GM19043 (cell line): ENCODE measurements around the gene ABHD2.
"Not testable (repeated sequence)": the region's sequence is repeated elsewhere in the genome, so short reads cannot be mapped to it uniquely, and the experiment has no call there.

ENCODE experiments used
- ATAC-seq: cut with Tn5 transposase; IDR thresholded peaks from one replicate; pipeline ENCODE4 v1.9.1; 2021; ENCODE audit warnings: low read depth; ENCODE audit not compliant: unreplicated experiment

Gene ABHD2

GRCh38 chr15:89211678-89212170 lies 123.5 kb downstream of the ABHD2 start:
- ATAC-seq: no peak

DNA sequence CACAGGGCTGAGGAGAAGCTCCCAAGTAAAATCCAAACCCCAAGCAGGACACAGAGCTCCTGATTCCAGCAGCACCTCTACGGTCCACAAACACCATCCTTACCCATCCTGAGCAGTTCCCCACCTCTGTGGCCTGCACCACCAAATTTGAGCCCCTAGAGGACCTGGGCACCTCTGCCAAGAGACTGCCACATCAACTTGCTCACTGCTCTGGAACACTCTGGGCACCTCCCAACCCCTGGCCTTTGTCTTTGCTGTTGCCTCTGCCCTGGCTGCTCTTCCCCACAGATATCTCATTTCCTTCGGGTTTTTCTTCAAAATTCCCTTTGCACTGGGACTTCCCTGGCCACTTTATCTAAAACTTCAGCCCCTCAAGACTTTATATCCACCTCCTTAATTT lies 127.4 kb downstream of the ABHD2 start:
- no peak for ATAC-seq

GRCh38 chr15:89217031-89217430 lies 128.8 kb downstream of the ABHD2 start:
- ATAC-seq: no peak

DNA sequence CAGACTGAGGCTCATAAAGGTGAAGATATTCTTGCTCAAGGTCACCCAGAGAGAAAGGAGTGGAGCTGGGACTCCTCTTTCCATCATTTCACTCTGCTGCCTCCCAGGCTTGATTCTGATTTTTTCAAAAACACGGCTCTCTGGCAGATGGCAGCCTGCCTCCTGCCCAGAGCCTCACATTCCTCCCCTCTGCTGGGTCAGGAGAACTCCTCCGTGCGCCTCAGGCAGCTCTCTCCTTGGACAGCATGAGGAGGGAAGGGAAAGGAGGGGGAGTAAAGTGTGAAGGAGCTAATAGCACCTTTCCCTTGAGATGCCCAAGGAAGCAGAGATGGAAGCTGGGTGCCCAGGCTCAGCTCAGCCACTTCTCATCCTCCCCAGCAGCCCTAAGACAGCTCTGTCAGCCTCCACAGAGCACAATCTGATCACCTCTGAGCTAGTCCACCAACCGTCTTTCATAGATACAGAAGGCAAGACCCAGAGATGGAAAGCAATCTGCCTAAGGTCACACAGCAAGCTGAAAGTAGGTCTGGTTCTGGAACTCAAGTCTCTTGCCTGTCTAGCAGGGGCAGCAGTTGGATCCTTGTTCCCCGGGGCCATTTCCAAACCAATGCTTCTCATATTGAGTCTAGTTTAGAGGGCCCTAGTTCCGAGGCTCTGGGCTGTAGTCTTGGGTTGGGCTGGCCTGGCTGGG lies 129.6 kb downstream of the ABHD2 start:
- no peak for ATAC-seq

DNA sequence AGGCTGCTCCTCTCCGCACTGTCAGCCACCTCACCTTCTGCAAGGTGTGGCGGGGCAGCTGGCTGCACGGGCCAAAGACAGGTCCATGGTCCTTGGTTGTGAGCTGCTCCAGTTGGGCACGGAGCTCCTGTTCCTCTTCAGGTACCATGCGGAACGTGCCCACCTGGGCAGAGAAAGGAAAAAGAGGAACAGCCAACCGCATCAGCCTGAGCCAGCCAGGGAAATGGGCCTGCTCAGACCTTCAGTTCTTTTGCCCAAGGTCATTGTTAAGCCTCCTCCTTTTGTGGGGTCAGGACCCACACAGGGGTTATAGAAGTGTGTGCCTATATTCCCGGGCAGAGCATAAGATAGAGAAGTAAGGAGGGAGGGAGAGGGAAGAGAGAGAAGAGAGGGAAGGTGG lies 130.3 kb downstream of the ABHD2 start:
- ATAC-seq: no peak

- ATAC-seq: no peak
Observed at GRCh38 chr15:89221543-89221942, 133.3 kb downstream of the ABHD2 start, which contains the start of gene RLBP1. Gene RLBP1, minus strand, starts transcription at chr15:89221579. Its CDS starts 2,604 bp downstream, at chr15:89218975.

GRCh38 chr15:89225588-89225987 lies 137.3 kb downstream of the ABHD2 start:
- ATAC-seq: no peak

DNA sequence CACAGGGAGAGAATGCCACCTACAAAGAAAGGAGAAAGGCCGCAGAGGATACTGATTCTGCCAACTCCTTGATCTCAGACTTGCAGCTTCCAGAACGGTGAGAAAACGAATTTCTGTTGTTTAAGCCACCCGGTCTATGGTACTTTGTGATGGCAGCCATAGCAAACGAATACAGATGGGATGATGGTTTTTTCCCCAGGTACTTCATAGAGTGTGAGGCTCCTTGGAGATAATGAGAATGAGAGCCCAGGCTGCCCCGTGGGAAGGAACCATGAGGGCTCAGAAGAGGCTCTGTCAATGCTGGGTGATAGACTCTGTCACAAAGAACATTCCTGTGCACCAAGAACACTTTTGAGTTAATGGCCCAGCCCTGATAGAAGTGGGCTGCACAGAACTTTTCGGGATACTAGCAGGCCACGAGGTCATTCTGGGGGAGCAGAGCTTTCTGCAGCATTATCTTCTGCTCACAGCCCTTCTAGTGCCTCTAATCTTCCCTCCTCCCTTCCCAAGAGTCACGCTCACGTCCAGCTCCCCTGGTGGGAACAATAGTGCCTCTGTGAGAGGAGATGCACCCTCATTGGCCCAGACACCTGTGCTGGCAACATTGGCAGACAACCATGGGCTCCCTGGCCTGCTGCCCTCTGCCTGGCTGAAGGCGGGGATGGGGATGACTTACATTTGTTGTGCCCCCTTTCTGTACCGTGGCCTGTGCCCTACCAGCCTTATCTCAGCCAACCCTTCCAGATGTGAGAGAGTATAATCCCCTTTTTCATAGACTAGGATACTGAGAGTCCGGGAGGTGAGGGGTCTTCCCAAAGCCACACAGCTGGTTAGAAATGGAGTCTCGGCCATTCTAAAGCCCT lies 138.3 kb downstream of the ABHD2 start:
- no peak for ATAC-seq

DNA sequence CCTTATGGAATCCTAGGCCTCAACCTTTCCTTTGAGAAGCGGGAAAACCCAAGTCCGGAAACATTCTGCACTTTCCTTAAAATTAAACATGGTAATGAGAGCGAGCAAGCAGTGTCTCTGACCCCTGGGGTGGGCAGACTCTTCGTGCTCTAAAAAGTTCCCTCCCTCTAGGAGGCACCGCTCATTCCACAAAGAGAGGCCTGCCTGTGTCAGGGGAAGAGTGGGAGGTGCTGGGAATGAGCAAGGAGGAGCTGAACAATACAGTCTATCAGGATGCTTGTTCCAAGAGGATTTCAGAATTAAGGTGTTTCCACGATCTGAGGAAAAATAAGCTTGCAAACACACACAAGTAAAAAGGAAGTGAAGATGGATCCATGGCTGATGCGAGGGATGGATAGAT lies 139.2 kb downstream of the ABHD2 start:
- ATAC-seq: no peak

DNA sequence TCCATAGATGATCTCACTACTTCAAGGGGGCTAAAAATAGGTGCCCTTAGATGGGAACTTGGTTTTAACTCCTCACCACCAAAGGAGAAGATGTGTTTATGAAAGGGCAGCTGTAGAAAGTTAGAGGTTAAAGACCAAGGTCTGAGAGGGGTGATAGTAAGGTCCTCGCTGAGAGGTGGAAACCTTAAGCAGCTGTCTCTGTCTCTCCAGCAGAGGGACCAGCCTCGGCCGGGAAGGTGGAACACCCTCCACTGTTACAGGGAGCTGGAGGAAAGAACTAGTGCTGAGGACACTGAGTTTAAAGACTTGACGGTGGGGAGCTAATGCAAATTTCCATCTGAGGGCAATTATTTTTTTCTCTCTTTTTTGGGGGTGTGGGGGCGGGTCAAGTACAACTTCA lies 142.0 kb downstream of the ABHD2 start:
- no peak for ATAC-seq

DNA sequence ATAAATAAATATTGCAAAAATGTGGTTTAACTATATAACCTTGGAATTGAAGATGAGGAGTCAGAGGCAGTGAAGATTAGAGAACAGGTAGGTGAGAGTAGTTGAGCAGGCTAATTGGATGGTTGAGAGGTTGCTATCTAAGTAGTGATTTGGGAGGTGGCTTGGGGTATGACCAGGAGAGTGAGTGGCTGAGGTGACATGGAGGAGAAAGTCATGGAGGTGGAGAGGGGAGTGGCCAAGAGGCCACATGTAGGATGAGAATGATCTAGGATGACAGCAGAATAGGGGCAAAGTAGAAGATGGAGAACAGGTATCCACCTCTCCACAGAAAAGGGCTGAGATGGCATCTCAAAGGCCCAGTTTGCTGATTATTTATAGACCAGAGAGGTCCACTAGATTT lies 143.6 kb downstream of the ABHD2 start:
- no peak for ATAC-seq

DNA sequence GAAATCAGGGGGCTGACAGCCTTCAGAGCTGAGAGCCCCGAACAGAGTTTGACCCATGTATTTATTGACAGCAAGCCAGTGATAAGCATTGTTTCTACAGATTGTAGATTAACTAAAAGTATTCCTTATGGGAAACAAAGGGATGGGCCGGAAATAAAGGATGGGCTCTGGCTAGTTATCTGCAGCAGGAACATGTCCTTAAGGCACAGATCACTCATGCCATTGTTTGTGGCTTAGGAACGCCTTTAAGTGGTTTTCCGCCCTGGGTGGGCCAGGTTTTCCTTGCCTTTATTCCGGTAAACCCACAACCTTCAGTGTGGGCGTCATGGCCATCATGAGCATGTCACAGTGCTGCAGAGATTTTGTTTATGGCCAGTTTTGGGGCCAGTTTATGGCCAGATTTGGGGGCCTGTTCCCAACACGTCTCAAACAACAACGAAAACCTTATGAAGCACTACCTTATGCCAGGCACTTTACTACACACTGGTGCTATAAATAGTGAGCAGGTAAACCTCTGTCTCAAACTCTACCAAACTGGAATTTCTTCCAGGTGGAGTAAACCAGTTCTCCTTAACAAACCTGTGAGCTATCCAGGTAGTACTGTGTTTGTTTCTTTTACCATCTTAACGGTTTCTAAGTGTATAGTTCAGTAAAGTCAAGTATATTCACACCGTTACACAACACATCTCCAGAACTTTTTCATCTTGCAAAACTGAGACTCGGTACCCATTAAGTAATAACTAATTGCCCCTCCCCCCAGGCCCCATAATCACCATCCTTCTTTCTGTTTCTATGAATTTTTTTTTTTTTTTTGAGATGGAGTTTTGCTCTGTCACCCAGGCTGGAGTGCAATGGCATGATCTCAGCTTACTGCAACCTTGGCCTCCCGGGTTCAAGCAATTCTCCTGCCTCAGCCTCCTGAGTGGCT lies 151.9 kb downstream of the ABHD2 start:
- ATAC-seq: not testable (repeated sequence)

- no peak for ATAC-seq
Observed at GRCh38 chr15:89243046-89243690, 154.9 kb downstream of the ABHD2 start.

DNA sequence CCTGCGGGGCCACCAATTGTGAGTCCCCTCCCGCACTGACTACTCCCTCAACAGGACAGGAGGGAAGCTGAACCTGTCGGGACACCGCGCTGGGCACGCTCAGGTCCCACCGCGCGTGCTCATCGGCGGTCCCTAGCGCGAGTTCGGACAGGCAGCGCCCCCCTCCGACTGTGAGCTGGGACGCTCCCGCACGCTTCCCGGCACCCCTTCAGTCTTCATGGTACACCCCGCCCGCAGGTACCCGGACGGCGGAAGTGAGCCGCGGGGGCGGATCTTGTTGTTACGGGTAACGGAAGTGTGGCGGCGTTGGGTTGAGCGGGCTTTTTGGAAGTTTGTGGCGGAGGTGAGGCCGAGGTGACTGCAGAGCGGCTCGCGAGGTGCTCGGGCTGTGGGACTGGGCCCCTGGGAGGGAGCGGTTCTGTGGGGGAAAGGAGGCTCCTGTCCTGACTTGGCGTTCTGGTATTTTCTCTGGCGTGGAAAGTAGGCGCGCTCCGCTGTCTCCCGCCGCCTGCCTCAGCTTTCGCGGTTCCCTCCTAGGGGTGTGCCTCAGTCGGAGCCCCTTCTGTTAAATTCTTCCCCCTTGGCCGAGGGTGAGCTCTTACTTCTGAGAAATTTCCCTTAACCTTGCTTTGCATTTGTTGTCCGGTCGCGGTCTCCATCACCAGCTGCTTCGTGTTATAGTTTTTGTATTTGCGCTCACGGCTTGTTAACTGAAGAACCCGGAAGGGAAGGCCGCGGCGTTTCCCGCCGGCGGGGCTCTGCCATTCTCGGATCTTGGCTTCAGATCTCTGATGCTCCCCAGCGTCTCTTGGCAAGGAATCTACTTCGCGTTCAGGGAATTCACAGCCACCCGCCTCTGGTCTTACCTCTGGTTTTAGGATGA lies 155.7 kb downstream of the ABHD2 start, which contains the start of gene FANCI:
TSS of gene FANCI (plus strand) at position 289 of the 883 bp plus-strand sequence. CDS start 3,669 bp downstream, outside the sequence.
- ATAC-seq: peak; percentile 96

DNA sequence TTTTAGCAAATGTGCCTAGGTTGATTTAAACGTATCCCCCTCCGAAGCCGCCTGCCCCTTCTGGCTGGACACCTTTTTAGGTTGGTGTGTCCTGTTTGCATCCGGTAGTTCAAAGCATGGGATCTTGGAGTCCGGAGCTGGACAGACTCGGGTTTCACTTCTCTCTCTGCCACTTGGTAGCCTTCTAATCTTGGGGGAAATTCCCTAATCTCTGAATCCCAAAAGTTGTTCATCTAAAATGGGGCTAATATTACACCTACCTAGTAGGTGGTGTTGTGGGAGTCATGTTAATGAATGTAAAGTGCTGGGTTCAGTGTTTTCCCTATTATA lies 156.3 kb downstream of the ABHD2 start:
- no peak for ATAC-seq

- ATAC-seq: no peak
Observed at GRCh38 chr15:89247446-89247845, 159.2 kb downstream of the ABHD2 start.

- no peak for ATAC-seq
Observed at GRCh38 chr15:89248584-89248983, 160.3 kb downstream of the ABHD2 start.

DNA sequence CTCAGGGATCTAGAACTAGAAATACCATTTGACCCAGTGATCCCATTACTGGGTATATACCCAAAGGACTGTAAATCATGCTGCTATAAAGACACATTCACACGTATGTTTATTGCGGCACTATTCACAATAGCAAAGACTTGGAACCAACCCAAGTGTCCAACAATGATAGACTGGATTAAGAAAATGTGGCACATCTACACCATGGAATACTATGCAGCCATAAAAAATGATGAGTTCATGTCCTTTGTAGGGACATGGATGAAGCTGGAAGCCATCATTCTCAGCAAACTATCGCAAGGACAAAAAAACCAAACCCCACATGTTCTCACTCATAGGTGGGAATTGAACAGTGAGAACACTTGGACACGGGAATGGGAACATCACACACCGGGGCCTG lies 161.9 kb downstream of the ABHD2 start:
- ATAC-seq: not testable (repeated sequence)
